Nephron progenitor cell (in vitro differentiated cells): ENCODE measurements around the gene RAF1.

ENCODE experiments used
- DNase-seq: peaks from one replicate; pipeline ENCODE4 v3.0.0; 2021
- H3K27ac Mint-ChIP-seq: 2 replicates; pipeline ENCODE4 v1.8.0; 2021; ENCODE audit warnings: mild to moderate bottlenecking, moderate library complexity, mixed read lengths
- H3K27me3 Mint-ChIP-seq: 2 replicates; pipeline ENCODE4 v1.8.0; 2021; ENCODE audit warnings: mild to moderate bottlenecking, low read depth, mixed read lengths; ENCODE audit not compliant: poor library complexity
- H3K36me3 Mint-ChIP-seq: 2 replicates; pipeline ENCODE4 v1.8.0; 2021; ENCODE audit warnings: low read depth, mixed read lengths
- H3K4me1 Mint-ChIP-seq: 2 replicates; pipeline ENCODE4 v1.8.0; 2021; ENCODE audit warnings: mixed read lengths
- H3K4me3 Mint-ChIP-seq: 2 replicates; pipeline ENCODE4 v1.8.0; 2021; ENCODE audit warnings: mild to moderate bottlenecking, moderate library complexity, mixed read lengths
- H3K9me3 Mint-ChIP-seq: 2 replicates; pipeline ENCODE4 v1.8.0; 2021; ENCODE audit warnings: mild to moderate bottlenecking, moderate library complexity, mixed read lengths
- TF ChIP-seq, protein P1 (sequence below): fragments of 200-600 bp; sonication (generic); IDR thresholded peaks from 2 replicates; pipeline ENCODE4 v1.5.0; 2021; ENCODE audit warnings: antibody characterized with exemption

Gene RAF1

DNA sequence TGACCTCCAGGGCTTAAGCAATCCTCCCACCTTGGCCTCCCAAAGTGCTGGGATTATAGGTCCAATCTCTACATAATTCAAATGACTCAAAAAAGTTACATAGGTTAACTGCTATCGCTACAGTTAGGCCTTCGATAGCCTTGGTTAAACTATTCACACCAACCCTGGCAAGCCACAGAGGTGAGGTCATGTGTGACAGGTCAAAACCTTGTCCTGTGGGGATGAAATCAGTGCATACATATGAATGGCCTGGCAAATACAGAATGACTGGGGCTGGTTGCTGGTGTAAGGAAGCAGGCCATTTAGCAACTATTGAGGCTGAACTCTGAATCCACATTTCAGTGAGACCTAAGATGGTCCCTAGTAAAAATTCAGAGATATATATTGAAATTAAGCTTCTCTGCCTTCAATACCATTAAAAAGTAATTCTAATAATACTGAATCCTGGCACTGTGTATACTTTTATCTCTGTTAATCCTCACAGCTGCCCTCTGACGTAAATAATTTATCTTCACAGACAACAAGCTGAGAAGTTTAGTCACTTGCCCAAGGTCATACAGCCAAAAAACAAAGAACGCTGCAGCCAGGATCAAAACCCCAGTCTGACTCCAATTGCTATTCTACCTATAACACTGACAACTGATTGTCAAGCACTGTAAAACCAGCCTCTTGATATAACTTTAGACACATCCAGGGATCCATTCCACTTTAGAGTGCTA lies 71.8 kb downstream of the RAF1 start:
- Mint-ChIP-seq H3K4me1 (no peaks in the 10 kb centered on the region), H3K4me3 (no peak overlapping the region), H3K36me3 (peaks cover 77% of the 10 kb centered on the region), H3K27me3 (no peaks in the 10 kb centered on the region), H3K27ac (peak overlapping the region; percentile 75), H3K9me3 (no peaks in the 10 kb centered on the region)
- TF ChIP-seq, protein P1, sequence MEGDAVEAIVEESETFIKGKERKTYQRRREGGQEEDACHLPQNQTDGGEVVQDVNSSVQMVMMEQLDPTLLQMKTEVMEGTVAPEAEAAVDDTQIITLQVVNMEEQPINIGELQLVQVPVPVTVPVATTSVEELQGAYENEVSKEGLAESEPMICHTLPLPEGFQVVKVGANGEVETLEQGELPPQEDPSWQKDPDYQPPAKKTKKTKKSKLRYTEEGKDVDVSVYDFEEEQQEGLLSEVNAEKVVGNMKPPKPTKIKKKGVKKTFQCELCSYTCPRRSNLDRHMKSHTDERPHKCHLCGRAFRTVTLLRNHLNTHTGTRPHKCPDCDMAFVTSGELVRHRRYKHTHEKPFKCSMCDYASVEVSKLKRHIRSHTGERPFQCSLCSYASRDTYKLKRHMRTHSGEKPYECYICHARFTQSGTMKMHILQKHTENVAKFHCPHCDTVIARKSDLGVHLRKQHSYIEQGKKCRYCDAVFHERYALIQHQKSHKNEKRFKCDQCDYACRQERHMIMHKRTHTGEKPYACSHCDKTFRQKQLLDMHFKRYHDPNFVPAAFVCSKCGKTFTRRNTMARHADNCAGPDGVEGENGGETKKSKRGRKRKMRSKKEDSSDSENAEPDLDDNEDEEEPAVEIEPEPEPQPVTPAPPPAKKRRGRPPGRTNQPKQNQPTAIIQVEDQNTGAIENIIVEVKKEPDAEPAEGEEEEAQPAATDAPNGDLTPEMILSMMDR: no peak
- DNase-seq: no peak

DNA sequence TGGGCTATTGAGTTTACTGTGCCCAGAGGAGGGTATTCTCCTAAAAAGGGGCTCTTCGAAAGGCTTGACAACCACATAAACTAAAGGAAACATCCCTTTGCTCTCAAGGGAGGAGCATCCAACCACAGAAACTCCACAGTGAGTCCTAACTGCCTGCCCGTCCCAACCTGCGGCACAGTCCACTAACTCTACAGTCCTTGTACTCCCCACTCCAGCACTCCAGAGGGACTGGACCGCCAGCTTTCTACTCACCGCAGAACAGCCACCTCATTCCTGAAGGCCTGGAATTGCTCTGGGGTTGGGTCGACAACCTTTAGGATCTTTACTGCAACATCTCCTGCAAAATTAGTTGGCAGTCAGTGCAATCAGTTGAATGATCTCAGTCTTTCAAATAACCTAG lies 72.5 kb downstream of the RAF1 start:
- Mint-ChIP-seq H3K4me1 (no peaks in the 10 kb centered on the region), H3K9me3 (no peaks in the 10 kb centered on the region), H3K36me3 (peaks cover 75% of the 10 kb centered on the region), H3K27ac (peak overlapping the region; percentile 75), H3K27me3 (no peaks in the 10 kb centered on the region), H3K4me3 (no peak overlapping the region)
- TF ChIP-seq, protein P1: no peak
- DNase-seq: no peak

DNA sequence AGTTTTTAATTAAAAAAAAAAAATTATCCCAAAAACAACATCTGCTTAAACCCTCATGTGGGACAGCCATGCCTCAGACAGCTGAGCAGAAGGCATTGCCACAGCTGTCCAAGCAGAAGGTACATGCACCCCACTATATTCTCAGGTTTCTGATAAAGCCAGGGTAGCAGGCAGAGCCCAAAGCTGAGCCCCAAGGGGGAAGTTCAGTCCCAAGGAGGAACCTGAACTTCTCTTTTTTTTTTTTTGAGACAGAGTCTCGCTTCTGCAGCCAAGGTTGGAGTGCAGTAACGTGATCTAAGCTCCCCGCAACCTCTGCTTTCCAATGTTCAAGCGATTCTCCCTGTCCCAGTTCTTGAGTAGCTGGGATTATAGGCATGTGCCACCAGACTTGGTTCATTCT lies 73.8 kb downstream of the RAF1 start:
- Mint-ChIP-seq H3K27me3 (no peaks in the 10 kb centered on the region), H3K27ac (no peak overlapping the region), H3K4me3 (no peak overlapping the region), H3K36me3 (peaks cover 75% of the 10 kb centered on the region), H3K4me1 (peaks cover 6% of the 10 kb centered on the region), H3K9me3 (no peaks in the 10 kb centered on the region)
- TF ChIP-seq, protein P1: no peak
- DNase-seq: no peak

DNA sequence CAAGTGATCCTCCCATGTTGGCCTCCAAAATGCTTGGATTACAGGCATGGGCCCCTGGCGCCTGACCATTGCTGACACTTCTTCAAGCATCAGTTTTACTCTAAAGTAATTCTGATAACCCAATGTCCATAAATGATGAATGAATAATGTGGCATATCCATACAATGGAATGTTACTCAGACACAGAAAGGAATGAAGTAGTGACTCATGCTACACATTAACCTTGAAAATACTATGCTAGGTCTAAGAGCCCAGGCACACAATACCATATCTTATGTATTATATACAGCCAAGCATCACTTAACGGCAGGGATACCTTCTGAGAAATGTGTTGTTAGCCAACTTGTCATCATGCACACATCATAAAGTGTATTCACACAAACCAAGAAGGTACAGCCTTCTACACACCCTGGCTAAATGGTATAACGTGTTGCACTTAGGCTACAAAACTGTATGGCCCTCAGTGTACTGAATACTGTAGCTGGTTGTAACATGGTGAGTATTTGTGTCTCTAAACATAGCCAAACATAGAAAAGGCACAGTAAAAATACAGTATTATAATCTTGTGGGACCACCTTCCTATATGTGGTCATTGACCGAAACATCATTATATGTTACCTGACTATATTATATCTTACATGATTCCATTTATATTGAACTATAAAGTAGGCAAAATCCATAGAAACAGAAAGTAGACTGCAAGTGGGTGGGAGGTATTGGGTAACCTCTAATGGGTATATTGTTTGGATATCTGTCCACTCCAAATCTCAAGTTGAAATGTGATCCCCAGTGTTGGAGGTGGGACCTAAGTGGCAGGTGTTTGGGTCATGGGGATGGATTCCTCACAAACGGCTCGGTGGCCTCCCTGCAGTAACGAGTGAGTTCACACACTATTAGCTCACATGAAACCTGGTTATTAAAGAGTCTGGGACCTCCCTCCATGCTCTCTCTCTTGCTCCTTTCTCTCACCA lies 75.6 kb downstream of the RAF1 start:
- DNase-seq: no peak
- no peaks in the 10 kb centered on the region for H3K9me3 Mint-ChIP-seq
- TF ChIP-seq, protein P1: no peak
- no peak overlapping the region for H3K4me3 Mint-ChIP-seq
- no peak overlapping the region for H3K27ac Mint-ChIP-seq
- H3K4me1 Mint-ChIP-seq: peaks cover 6% of the 10 kb centered on the region
- H3K27me3 Mint-ChIP-seq: no peaks in the 10 kb centered on the region
- peaks cover 72% of the 10 kb centered on the region for H3K36me3 Mint-ChIP-seq

DNA sequence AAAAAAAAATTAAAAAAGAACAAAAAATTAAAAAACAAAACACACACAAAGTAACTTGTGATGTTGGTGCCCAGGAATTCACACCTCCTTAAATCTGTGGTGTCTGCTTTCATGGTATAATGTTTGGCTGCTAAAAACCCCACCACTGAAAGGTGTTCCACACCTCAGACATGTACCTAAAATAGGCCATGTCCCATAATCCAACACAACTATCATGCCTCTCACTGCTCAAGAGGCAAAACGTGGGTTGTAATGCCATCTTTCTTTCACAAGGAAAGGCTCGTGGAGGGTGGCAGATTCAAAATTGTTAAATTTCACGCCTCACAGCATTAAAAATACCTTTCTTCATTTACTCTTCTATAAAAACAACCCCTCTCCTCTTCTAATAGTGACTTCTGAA lies 77.5 kb downstream of the RAF1 start:
- H3K27ac Mint-ChIP-seq: peak overlapping the region; percentile 93
- TF ChIP-seq, protein P1: no peak
- H3K9me3 Mint-ChIP-seq: no peaks in the 10 kb centered on the region
- H3K4me3 Mint-ChIP-seq: no peak overlapping the region
- H3K27me3 Mint-ChIP-seq: no peaks in the 10 kb centered on the region
- DNase-seq: no peak
- peaks cover 6% of the 10 kb centered on the region for H3K4me1 Mint-ChIP-seq
- peaks cover 64% of the 10 kb centered on the region for H3K36me3 Mint-ChIP-seq
